ENCODE results near the gene C2orf76. TPM values are rescaled to one million over a fixed set of nuclear protein-coding genes. Genes with fewer than 3 reads are reported as not detected.

C2orf76 gene
- total and polyA plus RNA-seq, 10 of the 15 experiments (the other 5 are each of a cell fraction or from before 2014, with no cell fraction given): 14.0 to 46.1 (median 25.4) TPM

- TF ChIP-seq USF1 (IDR thresholded peaks at IDR 0.05; ENCODE audit: borderline replicate concordance, extremely low read length, insufficient read depth, low read depth, low read length) (peak; percentile 90), PAX5 (IDR thresholded peaks at IDR 0.05; ENCODE audit: borderline replicate concordance, low read depth, low read length) (peak; percentile 42; the same call in 1 of the 2 replicates), ZZZ3 (IDR thresholded peaks at IDR 0.05; ENCODE audit: control insufficient read depth, insufficient read length, low read depth) (no peak), SMC3 (IDR thresholded peaks at IDR 0.05; ENCODE audit: borderline replicate concordance, low read length) (no peak), CBX5 (IDR thresholded peaks at IDR 0.05; ENCODE audit: low read depth) (no peak), RBBP5 (conservative IDR thresholded peaks at IDR 0.05) (no peak), BACH1 (IDR thresholded peaks at IDR 0.05; ENCODE audit: borderline replicate concordance) (peak; percentile 15; the same call in 1 of the 2 replicates), YBX1 (IDR thresholded peaks at IDR 0.05) (no peak), EGR1 (IDR thresholded peaks at IDR 0.05; ENCODE audit: borderline replicate concordance in 1 of 2, low read depth in 2 of 2, low read length in 2 of 2) (peak in 1 of 2 experiments; percentile 30; a peak in 1 of 3 replicates), E4F1 (IDR thresholded peaks at IDR 0.05; ENCODE audit: borderline replicate concordance, partially characterized antibody) (no peak), CREM (IDR thresholded peaks at IDR 0.05; ENCODE audit: low read depth) (peak; percentile 63; the same call in 1 of the 2 replicates), RELB (IDR thresholded peaks at IDR 0.05; ENCODE audit: low read depth) (peak; percentile 82), LARP7 (IDR thresholded peaks at IDR 0.05) (peak; percentile 58; the same call in 1 of the 2 replicates), E2F8 (IDR thresholded peaks at IDR 0.05; ENCODE audit: low read depth, partially characterized antibody) (no peak), EZH2 (IDR thresholded peaks at IDR 0.05; ENCODE audit: borderline replicate concordance, control insufficient read depth, low read depth, low read length) (no peak), RELA (IDR thresholded peaks at IDR 0.05; ENCODE audit: borderline replicate concordance, partially characterized antibody) (peak; percentile 81), GATAD2B (conservative IDR thresholded peaks at IDR 0.05; ENCODE audit: low read depth) (no peak), CHD4 (IDR thresholded peaks at IDR 0.05) (no peak), MEF2A (IDR thresholded peaks at IDR 0.05; ENCODE audit: insufficient read depth, low read depth, low read length) (peak; percentile 18; the same call in 1 of the 2 replicates), YY1 (IDR thresholded peaks at IDR 0.05; ENCODE audit: low read depth, low read length) (0 out of 2 replicates have a peak, but pooled peaks have one; percentile 50), JUNB (IDR thresholded peaks at IDR 0.05) (no peak), IRF4 (IDR thresholded peaks at IDR 0.05; ENCODE audit: low read depth, low read length) (0 out of 2 replicates have a peak, but pooled peaks have one; percentile 25), TCF12 (IDR thresholded peaks at IDR 0.05; ENCODE audit: low read depth, low read length) (peak; percentile 84)
Measured at GRCh38 chr2:119366649-119367471, at the start of gene C2orf76, which contains the start of gene DBI (continued).

All from GM12878 (cell line).